DMS 273 treated with DMSO at 0.1 percent for 48 hours (cell line): ENCODE data around the gene BLVRB.
"Not testable (repeated sequence)": the region's sequence is repeated elsewhere in the genome, so short reads cannot be mapped to it uniquely, and the experiment has no call there.

ENCODE experiments used
- DNase-seq: peaks from one replicate; lab custom pipeline; 2025; lab: John Stamatoyannopoulos, UW

Gene BLVRB

GRCh38 chr19:40486017-40486416 is 20.5 kb upstream of the BLVRB start:
- DNase-seq = no peak

DNA sequence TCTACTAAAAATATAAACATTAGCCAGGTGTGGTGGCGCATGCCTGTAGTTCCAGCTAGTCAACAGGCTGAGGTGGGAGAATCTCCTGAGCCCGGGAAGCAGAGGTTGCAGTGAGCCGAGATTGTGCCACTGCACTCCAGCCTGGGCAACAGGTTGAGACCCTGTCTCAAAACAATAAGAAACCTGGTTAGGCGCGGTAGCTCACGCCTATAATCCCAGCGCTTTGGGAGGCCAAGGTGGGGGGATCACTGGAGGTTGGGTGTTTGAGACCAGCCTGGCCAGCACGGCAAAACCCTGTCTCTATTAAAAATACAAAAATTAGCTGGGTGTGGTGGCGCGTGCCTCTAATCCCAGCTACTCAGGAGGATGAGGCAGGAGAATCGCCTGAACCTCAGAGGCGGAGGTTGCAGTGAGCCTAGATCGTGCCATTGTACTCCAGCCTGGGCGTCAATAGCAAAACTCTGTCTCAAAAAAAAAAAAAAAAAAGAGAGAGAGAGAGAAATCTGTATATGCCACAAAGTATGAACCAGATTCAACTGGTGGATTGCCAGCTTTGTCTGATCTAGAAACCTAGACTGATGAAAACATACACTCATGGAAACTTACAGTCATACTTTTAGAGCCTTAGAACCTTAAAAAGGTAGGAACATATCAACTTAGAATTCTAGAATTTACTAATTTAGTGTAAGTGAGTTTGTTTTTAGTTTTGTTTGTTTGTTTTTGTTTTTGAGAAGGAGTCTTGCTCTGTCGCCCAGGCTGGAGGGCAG is 10.5 kb upstream of the BLVRB start:
- DNase-seq = not testable (repeated sequence)

DNA sequence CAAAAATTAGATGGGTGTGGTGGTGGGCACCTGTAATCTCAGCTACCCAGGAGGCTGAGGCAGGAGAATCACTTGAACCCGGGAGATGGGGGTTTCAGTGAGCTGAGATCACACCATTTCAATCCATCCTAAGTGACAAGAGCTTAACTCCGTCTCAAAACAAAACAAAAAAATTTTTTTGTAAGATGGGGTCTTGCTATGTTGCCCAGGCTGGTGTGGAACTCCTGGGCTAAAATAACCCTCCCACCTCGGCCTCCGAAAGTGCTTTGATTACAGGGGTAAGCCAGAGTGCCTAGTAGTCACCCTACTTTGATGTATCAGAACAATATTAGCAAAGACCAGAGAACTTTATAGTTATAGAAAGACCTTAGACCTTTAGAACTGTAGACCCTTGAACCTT is 9.2 kb upstream of the BLVRB start:
- no peak for DNase-seq

GRCh38 chr19:40472516-40472915 is 7.0 kb upstream of the BLVRB start:
- DNase-seq = no peak

DNA sequence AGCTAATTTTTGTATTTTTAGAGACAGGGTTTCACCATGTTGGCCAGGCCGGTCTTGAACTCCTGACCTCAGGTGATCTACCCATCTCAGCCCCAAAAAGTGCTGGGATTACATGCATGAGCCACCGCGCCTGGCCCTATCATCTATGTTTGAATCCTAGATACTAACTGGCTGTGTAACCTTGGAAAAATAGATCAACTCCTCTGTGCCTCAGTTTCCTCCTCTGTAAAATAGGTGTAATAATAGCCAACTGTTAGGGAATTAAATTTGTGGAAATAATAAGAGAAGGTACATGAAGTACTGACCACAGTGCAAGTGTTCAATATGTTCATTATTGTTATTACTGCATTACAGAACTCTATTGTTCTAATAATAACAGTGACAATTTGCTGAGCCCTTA is 5.6 kb upstream of the BLVRB start:
- DNase-seq = no peak

GRCh38 chr19:40469011-40469410 is 3.5 kb upstream of the BLVRB start:
- no peak for DNase-seq

- no peak for DNase-seq
Observed at GRCh38 chr19:40466985-40467734, 1.6 kb upstream of the BLVRB start, which contains the start of gene SPTBN4. TSS of gene SPTBN4 (plus strand) at chr19:40467001. CDS start at chr19:40472622, 5,621 bp downstream.

GRCh38 chr19:40466219-40466984 is 857 bp upstream of the BLVRB start:
- no peak for DNase-seq

DNA sequence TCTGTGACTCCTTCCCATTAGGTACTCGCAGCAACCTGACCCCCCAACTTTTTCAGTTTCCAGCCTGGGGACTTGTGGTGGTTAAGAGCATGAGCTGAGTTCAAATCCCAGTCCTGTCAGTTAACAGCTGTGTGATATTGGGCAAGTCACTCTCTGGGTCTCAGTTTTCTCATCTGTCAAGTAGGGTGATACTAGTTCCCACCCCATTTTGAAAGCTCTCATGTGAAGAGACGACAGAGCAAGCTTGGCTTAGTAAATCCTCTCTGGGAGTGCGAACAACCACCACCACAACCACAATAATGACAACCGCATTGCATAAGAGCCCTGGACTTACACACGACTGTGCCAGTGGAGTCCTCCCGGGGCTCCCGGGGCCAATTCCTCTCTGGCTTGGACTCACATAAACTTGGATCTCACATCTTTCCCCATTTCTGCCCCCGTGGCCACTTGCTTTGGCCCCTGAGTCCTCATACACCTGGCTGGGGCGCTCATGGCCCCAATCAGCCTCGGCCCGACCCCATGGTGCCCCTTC is 454 bp downstream of the BLVRB start:
- no peak for DNase-seq

GRCh38 chr19:40464059-40465024 is 1.2 kb downstream of the BLVRB start:
- peak; percentile 67 for DNase-seq

GRCh38 chr19:40463587-40464037 is 1.9 kb downstream of the BLVRB start:
- not testable (repeated sequence) for DNase-seq

- no peak for DNase-seq
Observed at GRCh38 chr19:40461669-40462221, 3.8 kb downstream of the BLVRB start.

DNA sequence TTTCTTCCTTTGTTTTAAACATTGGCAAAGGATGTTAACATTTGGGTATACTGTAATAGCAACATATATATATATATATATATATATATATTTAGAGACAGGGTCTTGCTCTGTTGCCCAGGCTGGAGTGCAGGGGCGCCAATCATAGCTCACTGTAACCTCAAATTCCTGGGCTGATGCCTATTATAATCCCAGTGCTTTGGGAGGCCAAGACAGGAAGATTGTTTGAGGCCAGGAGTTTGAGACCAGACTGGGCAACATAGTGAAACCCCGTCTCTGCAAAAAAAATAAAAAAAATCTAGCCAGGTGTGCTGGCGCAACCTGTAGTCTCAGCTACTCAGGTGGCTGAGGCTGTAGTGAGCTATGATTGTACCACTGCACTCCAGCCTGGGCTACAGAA is 5.4 kb downstream of the BLVRB start:
- DNase-seq = no peak

DNA sequence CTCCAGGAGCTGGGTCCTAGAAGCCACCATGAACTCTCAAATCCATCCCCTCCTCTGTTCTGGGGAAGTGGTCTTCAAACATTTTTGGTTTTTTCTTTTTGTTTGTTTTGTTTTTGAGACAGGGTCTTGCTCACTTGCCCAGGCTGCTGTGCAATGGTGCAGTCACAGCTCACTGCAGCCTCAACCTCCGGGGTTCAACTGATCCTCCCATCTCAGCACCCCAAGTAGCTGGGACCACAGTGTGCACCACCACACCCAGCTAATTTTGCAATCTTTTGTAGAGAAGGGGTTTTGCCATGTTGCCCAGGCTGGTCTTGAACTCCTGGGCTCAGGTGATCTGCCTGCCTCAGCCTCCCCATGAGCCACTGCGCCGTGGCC is 7.0 kb downstream of the BLVRB start:
- no peak for DNase-seq

DNA sequence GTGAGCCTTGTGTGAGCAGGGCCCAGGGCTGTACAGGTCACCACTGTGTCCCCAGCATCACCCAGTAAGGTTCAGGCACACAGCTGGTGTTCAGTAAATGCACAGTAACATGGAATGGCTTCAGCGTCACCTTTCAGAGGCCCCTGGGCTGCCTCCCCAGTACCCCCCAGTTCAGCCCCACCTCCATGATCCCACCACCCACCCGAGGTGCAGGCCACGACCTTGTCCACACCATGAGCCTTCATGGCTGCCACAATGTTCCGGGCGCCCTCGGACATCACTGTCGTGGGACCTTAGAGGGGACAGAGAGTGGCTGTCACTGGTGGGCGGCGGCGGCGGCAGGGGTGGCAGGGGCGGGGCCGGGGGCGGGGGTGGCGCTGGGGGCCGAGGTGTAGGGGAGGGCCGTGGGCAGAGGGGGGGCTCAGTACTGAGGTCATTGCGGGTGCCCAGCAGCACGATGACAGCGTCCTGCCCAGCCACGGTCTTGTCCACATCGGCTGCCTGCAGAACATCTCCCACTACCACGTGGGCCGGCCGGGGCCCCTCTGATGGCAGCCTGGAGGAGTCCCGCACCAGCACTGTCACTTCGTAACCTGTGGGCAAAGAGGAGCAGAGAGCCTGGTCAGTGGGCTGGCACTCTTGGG is 7.5 kb downstream of the BLVRB start:
- no peak for DNase-seq

- no peak for DNase-seq
Observed at GRCh38 chr19:40457048-40457447, 8.5 kb downstream of the BLVRB start.

DNA sequence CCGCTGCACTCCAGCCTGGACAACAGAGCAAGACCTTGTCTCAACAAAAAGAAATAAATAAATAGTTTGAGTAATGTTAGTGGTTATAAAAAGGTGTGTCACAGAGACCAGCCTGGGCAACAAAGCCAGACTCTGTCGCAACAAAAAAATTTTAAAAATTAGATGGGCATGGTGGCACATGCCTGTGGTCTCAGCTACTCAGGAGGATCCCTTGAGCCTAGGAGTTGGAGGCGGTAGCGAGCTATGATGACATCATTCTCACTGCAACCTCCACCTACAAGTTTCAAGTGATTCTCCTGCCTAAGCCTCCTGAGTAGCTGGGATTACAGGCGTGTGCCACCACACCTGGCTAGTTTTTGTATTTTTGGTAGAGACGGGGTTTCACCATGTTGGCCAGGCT is 11.6 kb downstream of the BLVRB start:
- DNase-seq = not testable (repeated sequence)

DNA sequence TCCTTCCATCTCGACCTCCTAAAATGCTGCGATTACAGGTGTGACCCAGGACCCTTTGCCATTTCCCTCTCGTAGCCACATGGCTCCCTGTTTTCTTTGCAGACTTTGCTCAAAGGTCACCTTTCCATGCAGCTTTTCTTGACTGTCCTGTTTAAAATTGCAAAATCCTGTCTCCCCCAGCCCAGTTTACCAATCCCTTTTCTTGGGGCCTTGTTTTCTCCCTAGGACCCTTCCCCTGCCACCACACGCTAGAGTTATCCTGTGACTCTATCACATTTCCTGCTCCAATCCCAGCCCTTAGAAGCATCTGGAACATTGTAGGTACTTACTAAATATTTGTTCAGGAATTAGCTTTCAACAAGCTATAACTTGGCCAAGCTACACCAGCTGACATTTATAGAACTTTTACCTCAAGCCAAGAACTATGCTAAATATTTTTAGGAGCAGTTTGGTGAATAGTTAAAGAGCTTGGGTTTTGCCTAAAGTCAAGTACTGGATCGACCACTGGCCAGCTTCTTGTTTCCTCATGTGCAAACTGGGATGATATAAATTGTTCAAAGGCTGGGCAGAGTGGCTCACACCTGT is 12.3 kb downstream of the BLVRB start:
- DNase-seq = no peak

- DNase-seq = no peak
Observed at GRCh38 chr19:40452016-40452415, 13.5 kb downstream of the BLVRB start.

DNA sequence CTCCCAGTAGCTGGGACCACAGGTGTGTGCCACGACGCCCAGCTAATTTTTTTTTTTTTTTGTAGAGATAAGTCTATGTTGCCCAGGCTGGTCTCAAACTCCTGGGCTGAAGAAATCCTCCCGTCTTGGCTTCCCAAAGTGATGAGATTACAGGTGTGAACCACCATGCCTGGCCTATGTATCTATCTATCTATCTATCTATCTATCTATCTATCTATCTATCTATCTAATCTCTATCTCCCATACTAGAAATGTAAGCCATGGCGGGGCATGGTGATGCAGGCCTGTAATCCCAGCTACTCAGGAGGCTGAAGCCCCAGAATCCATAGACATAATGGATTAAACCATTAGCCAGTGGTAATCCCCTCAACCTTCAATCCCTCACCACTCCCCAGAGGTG is 14.9 kb downstream of the BLVRB start:
- no peak for DNase-seq
